ENCODE data around the gene HGS. TPM values are rescaled to one million over a fixed set of nuclear protein-coding genes. Genes with fewer than 3 reads are reported as not detected.

Gene HGS
- 10 to 100 TPM; 62.9 to 98.3 (median 67.3) TPM for total RNA-seq

- Histone ChIP-seq H3K27me3 (no peaks in the 10 kb centered on the region), H3K4me1 (peaks cover 19 to 26% of the 10 kb centered on the region in 2 donors), H3K36me3 (peaks cover 27 to 29% of the 10 kb centered on the region in 2 donors), H3K27ac (peak within 1 kb of the TSS in 2 of 3 donors; percentile 55 to 88), H3K4me3 (replicated peaks in 1 of 3) (peak within 1 kb of the TSS; percentile 44 to 81 (median 72)), H3K9me3 (no peaks in the 10 kb centered on the region)
- intact Hi-C loops (cut with DNase I), result no loop called here
- peak in 1 of 2 donors; percentile 71 for TF ChIP-seq POLR2A (IDR thresholded peaks at IDR 0.05)
- no peak for TF ChIP-seq CTCF (IDR thresholded peaks at IDR 0.05)
- DNase-seq, result peak; percentile 97 to 98
- 0% methylated on average over 1 to 27 of the region's 112 CpGs for WGBS, 2 donors
These were observed at the start of gene HGS, which contains the start of gene ARL16 for GRCh38 chr17:81683584-81684441. HGS (plus strand) TSS chr17:81684011; CDS start chr17:81684067, 56 bp downstream. ARL16 (minus strand) TSS chr17:81683797; CDS start chr17:81683753, 44 bp downstream.

GRCh38 chr17:81635431-81635830 lies 48.4 kb upstream of the HGS start:
- no peak for DNase-seq
- Histone ChIP-seq H3K9me3 (no peaks in the 10 kb centered on the region), H3K36me3 (no peaks in the 10 kb centered on the region), H3K27ac (no peak overlapping the region), H3K4me3 (replicated peaks in 1 of 3) (no peak overlapping the region), H3K4me1 (peaks cover 15 to 25% of the 10 kb centered on the region in 2 donors), H3K27me3 (no peaks in the 10 kb centered on the region)
- no peak for TF ChIP-seq CTCF (IDR thresholded peaks at IDR 0.05)
- TF ChIP-seq POLR2A (IDR thresholded peaks at IDR 0.05), result no peak
- intact Hi-C loops (cut with DNase I), result no loop called here
- 60 to 92% methylated on average over 3 to 5 of the region's 5 CpGs for WGBS, 2 donors

GRCh38 chr17:81635973-81636504 lies 47.8 kb upstream of the HGS start:
- Histone ChIP-seq H3K9me3 (no peaks in the 10 kb centered on the region), H3K36me3 (no peaks in the 10 kb centered on the region), H3K27ac (peak overlapping the region in 1 of 3 donors; percentile 58), H3K4me3 (replicated peaks in 1 of 3) (peak overlapping the region; percentile 25 to 81 (median 40)), H3K27me3 (no peaks in the 10 kb centered on the region), H3K4me1 (peaks cover 15 to 25% of the 10 kb centered on the region in 2 donors)
- DNase-seq, result no peak
- TF ChIP-seq POLR2A (IDR thresholded peaks at IDR 0.05), result no peak
- TF ChIP-seq CTCF (IDR thresholded peaks at IDR 0.05), result no peak
- intact Hi-C loops (cut with DNase I), result no loop called here
- WGBS, 2 donors, result 34 to 48% methylated on average over 18 of the region's 18 CpGs

- intact Hi-C loops (cut with DNase I), result no loop called here
- Histone ChIP-seq H3K27ac (peak within 1 kb of the TSS in 2 of 3 donors; percentile 58 to 82), H3K4me3 (replicated peaks in 1 of 3) (peak within 1 kb of the TSS; percentile 25 to 81 (median 40)), H3K4me1 (peaks cover 15 to 25% of the 10 kb centered on the region in 2 donors), H3K9me3 (no peaks in the 10 kb centered on the region), H3K27me3 (no peaks in the 10 kb centered on the region), H3K36me3 (no peaks in the 10 kb centered on the region)
- TF ChIP-seq POLR2A (IDR thresholded peaks at IDR 0.05), result peak in 1 of 2 donors; percentile 81
- TF ChIP-seq CTCF (IDR thresholded peaks at IDR 0.05), result peak in 1 of 6 experiments; percentile 11
- DNase-seq, result peak; percentile 86 to 87
- WGBS, 2 donors, result 0 to 2% methylated on average over 10 to 51 of the region's 77 CpGs
These were observed 47.1 kb upstream of the HGS start, which contains the start of the genes NPLOC4 and TSPAN10 for GRCh38 chr17:81636505-81637288. NPLOC4 (minus strand) TSS chr17:81637112; CDS start chr17:81636930, 182 bp downstream. TSPAN10 (plus strand) TSS chr17:81637196; CDS start chr17:81642413, 5,217 bp downstream.

All from thyroid gland (tissue), 4 donors.